Breast epithelium (tissue), 4 donors: Measurements from ENCODE around the gene PRXL2B. TPM values are rescaled to one million over a fixed set of nuclear protein-coding genes. Genes with fewer than 3 reads are reported as not detected.

ENCODE experiments used
- DNase-seq, 2 donors: peaks; one replicate each; pipeline ENCODE4 v3.0.0-alpha.2; 2019; ENCODE audit warnings: low spot score in 2 of 2
- H3K27ac ChIP-seq, 2 donors: fragments of 200-600 bp; sonication (generic) in 1 of 2; one replicate each; pipeline ENCODE4 v1.5.1; 2016 to 2019; ENCODE audit warnings: mild to moderate bottlenecking in 1 of 2
- H3K27me3 ChIP-seq, 2 donors: fragments of 200-600 bp; sonication (generic) in 1 of 2; one replicate each; pipeline versions ENCODE4 v1.5.1 to v1.6.0; 2017 to 2019; ENCODE audit warnings: control low read depth in 1 of 2, mild to moderate bottlenecking in 1 of 2
- H3K36me3 ChIP-seq: fragments of 200-600 bp; one replicate; pipeline ENCODE4 v1.5.1; 2019
- H3K4me1 ChIP-seq, 2 donors: fragments of 200-600 bp; sonication (generic); one replicate each; pipeline ENCODE4 v1.5.1; 2016 to 2019; ENCODE audit warnings: control low read depth in 1 of 2
- H3K4me3 ChIP-seq, 3 donors: fragments of 200-600 bp; sonication (generic); 1 replicate in 2 of 3; 2 replicates in 1 of 3; pipeline ENCODE4 v1.5.1; 2016 to 2019; ENCODE audit warnings: mild to moderate bottlenecking in 3 of 3, moderate library complexity in 2 of 3
- H3K9me3 ChIP-seq, 2 donors: fragments of 200-600 bp; sonication (generic) in 1 of 2; one replicate each; pipeline ENCODE4 v1.5.1; 2016 to 2019; ENCODE audit warnings: control low read depth in 1 of 2
- CTCF ChIP-seq, 3 donors: fragments of 450-650 bp; IDR thresholded peaks; one replicate each; pipeline ENCODE4 v1.5.1; 2016 to 2017; ENCODE audit warnings: antibody characterized with exemption in 3 of 3, mild to moderate bottlenecking in 3 of 3, moderate library complexity in 3 of 3
- POLR2A ChIP-seq: fragments of 450-650 bp; IDR thresholded peaks from one replicate; pipeline ENCODE4 v1.6.1; 2016; ENCODE audit warnings: antibody characterized with exemption, mild to moderate bottlenecking, moderate library complexity
- POLR2AphosphoS5 ChIP-seq, 3 donors: sonication (generic); formaldehyde crosslinking; IDR thresholded peaks; one replicate each; pipeline ENCODE4 v1.6.1; 2017; ENCODE audit warnings: antibody characterized with exemption in 3 of 3
- intact Hi-C: fragments of 100-400 bp; cut with DNase I; formaldehyde crosslinking; loops from one replicate; pipeline ENCODE4 v1.15.1; 2023; ENCODE audit warnings: low total_unique reads
- total RNA-seq, 3 donors: library from RNA; depleted of rRNA; stranded (reverse); fragments of >200 nt; gene quantifications; one replicate each; pipeline ENCODE4 v1.1.0, GENCODE V29; 2016

Gene PRXL2B
- total RNA-seq, 3 donors from 2014 or later, result 4.8 to 15.8 (median 14.4) TPM

- Histone ChIP-seq H3K36me3 (no peaks in the 10 kb centered on the region), H3K9me3 (peaks cover 6 to 9% of the 10 kb centered on the region in 2 donors), H3K27ac (no peak overlapping the region), H3K4me3 (no peak overlapping the region), H3K27me3 (peaks cover 9 to 65% of the 10 kb centered on the region in 2 donors), H3K4me1 (peaks cover 0 to 7% of the 10 kb centered on the region in 2 donors)
- DNase-seq, result no peak
- TF ChIP-seq POLR2A (no peak), CTCF (IDR thresholded peaks at IDR 0.05) (no peak), POLR2AphosphoS5 (IDR thresholded peaks at IDR 0.05) (no peak)
- intact Hi-C loops, result no loop called here
Measured at GRCh38 chr1:2632051-2632430, 45.5 kb downstream of the PRXL2B start.

- Histone ChIP-seq H3K27me3 (peaks cover 9 to 60% of the 10 kb centered on the region in 2 donors), H3K9me3 (peaks cover 7 to 11% of the 10 kb centered on the region in 2 donors), H3K4me1 (peaks cover 0 to 7% of the 10 kb centered on the region in 2 donors), H3K36me3 (no peaks in the 10 kb centered on the region), H3K4me3 (no peak within 1 kb of the TSS), H3K27ac (no peak within 1 kb of the TSS)
- intact Hi-C loops, result no loop called here
- no peak for DNase-seq
- no peak for TF ChIP-seq POLR2AphosphoS5 (IDR thresholded peaks at IDR 0.05)
- TF ChIP-seq CTCF (IDR thresholded peaks at IDR 0.05), result no peak
Measured at GRCh38 chr1:2632561-2633361, 46.2 kb downstream of the PRXL2B start, which contains the start of gene MMEL1. MMEL1 (minus strand) TSS chr1:2633016; CDS start chr1:2629484, 3,532 bp downstream.

- intact Hi-C loops, result no loop called here
- Histone ChIP-seq H3K27me3 (peaks cover 9 to 53% of the 10 kb centered on the region in 2 donors), H3K4me3 (no peak overlapping the region)
Measured at GRCh38 chr1:2633366-2633935, 46.9 kb downstream of the PRXL2B start.

GRCh38 chr1:2633936-2634491 is 47.4 kb downstream of the PRXL2B start:
- TF ChIP-seq POLR2AphosphoS5 (IDR thresholded peaks at IDR 0.05), result no peak
- intact Hi-C loops, result no loop called here
- H3K27me3 ChIP-seq, result peaks cover 5 to 48% of the 10 kb centered on the region in 2 donors
- H3K9me3 ChIP-seq, result peaks cover 7 to 11% of the 10 kb centered on the region in 2 donors
- no peak overlapping the region for H3K4me3 ChIP-seq
- H3K36me3 ChIP-seq, result no peaks in the 10 kb centered on the region
- no peak overlapping the region for H3K27ac ChIP-seq
- DNase-seq, result peak in 1 of 2 donors; percentile 48
- peaks cover 0 to 3% of the 10 kb centered on the region in 2 donors for H3K4me1 ChIP-seq

More at GRCh38 chr1:2633366-2633935, 46.9 kb downstream of the PRXL2B start:
- no peak for TF ChIP-seq POLR2AphosphoS5 (IDR thresholded peaks at IDR 0.05)
- no peak for TF ChIP-seq CTCF (IDR thresholded peaks at IDR 0.05)
- TF ChIP-seq POLR2A, result no peak
- Histone ChIP-seq H3K4me1 (peaks cover 0 to 7% of the 10 kb centered on the region in 2 donors), H3K36me3 (no peaks in the 10 kb centered on the region), H3K27ac (no peak overlapping the region), H3K9me3 (peaks cover 7 to 11% of the 10 kb centered on the region in 2 donors)
- no peak for DNase-seq

- Histone ChIP-seq H3K27ac (no peak overlapping the region), H3K4me1 (no peaks in the 10 kb centered on the region), H3K36me3 (no peaks in the 10 kb centered on the region), H3K4me3 (no peak overlapping the region), H3K9me3 (peaks cover 7 to 11% of the 10 kb centered on the region in 2 donors), H3K27me3 (peaks cover 0 to 33% of the 10 kb centered on the region in 2 donors)
- no peak for TF ChIP-seq CTCF (IDR thresholded peaks at IDR 0.05)
- TF ChIP-seq POLR2A, result no peak
- TF ChIP-seq POLR2AphosphoS5 (IDR thresholded peaks at IDR 0.05), result no peak
- intact Hi-C loops, result no loop called here
- no peak for DNase-seq
Measured at GRCh38 chr1:2635361-2636010, 48.9 kb downstream of the PRXL2B start.
